T47D (cell line): ENCODE measurements around the gene ALOX5AP.

Experiments used
- DNase-seq, 2 experiments: peaks; one replicate each; pipeline versions ENCODE4 v3.0.0 to v3.0.0-alpha.2; 2011 to 2012; ENCODE audit warnings: low read depth in 1 of 2, low spot score in 1 of 2
- JUND ChIP-seq: IDR thresholded peaks from 2 replicates; pipeline ENCODE4 v1.6.1; 2012; ENCODE audit warnings: low read depth
- in situ Hi-C: cut with HindIII; loops from 2 replicates; pipeline ENCODE4 v1.10.0; 2016; ENCODE audit warnings: low sequenced_read_pairs, low pct_unique_long_range_greater_than_20kb

ALOX5AP gene

DNA sequence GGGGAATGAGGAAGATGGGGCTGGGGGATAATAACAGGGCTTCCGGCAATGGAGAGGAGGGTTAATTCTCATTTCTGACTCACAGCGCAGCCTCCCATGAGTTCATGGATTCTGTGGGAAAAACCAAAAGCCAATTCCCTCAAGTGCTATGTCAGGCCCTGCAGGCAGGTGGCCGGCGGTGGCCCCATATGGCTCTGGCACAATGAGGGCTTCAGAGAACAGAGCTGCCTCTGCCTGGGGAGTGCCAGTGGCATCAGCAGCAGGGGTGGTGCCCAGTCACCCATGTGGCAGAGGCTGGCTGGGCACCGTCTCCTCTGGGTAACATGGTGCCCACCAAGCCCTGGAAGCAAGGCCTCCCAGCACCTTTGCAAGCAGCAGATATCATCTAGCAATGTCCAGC, 69.1 kb downstream of the ALOX5AP start:
- in situ Hi-C loops: no loop called here
- TF ChIP-seq JUND: no peak
- DNase-seq: no peak

DNA sequence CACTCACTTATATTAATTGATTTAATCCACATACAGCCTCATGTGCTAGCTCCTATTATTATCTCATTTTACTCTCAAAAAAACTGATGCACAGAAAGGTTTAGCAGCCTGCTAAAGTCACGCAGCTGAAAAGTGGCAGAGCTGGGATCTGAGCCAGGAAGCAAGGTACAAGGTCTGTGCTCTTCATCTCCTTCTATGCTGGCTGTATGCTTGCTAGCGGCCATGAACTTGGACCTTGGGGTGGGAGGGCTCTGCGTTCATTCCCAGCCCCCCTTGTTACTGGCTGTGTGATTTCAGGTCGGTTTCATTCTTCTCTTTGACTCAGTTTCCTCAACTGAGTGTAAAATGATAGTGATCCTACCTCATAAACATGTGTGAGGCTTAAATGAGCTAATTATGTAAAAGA, 69.8 kb downstream of the ALOX5AP start:
- in situ Hi-C loops: no loop called here
- no peak for DNase-seq
- no peak for TF ChIP-seq JUND

DNA sequence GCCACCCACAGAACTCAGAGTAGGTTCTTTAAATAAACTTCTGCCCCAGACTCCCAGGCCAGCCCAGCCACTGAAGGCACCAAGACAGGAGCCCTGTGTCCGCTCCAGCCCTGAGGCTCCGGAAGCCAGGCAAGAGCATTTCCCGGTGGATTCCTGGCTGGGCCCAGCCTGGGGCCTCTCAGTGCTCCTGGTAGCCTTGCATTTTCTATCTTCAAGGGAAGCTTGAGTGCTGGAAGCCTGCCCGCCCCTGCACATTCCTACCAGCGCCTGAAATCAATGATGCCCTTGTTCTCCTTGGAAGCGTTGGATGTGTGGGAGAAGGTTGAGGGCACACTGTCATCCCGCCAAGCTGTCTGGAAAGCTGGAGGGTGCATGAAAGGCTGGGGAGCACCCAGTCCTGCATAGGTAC, 70.3 kb downstream of the ALOX5AP start:
- no peak for DNase-seq
- in situ Hi-C loops: no loop called here
- no peak for TF ChIP-seq JUND

DNA sequence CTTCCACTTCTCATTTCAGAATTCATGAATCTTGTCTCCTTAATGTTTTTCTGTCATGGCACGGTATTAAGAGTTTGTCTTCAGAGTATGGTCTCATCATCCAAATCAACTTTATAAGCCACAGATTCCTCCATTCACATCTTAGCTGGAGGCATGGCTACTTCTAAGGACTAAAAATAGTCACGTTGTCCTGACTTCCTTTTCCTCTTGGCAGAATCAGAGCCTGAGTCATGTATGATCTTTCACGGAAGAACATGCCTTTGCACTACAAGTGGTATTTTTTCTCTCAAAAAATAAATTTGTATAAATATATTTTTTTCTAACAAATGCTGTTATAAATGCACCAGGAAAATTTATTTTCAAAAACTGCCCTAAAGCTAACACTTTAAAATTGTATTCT, 71.4 kb downstream of the ALOX5AP start:
- in situ Hi-C loops: no loop called here
- DNase-seq: no peak
- no peak for TF ChIP-seq JUND

DNA sequence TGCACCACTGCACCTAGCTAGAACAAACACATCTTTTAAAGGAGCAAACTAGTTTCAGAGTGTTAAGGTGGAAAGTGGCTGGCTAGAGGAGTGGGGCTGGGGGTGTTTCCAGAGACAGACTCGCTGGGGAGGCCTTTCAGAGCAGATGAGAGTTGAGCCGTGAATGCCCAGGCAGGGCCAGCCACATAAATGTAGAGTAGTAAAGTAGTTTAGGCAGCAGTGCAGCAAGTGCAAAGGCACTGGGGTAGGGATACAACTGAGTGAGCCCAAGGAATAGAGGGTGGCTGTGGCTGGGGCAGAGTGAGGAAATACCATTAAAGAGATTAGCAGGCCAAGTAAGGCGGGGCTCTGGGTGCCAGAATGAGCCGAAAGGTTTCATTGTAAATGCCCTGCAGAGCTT, 72.0 kb downstream of the ALOX5AP start:
- in situ Hi-C loops: no loop called here
- no peak for TF ChIP-seq JUND
- DNase-seq: no peak

DNA sequence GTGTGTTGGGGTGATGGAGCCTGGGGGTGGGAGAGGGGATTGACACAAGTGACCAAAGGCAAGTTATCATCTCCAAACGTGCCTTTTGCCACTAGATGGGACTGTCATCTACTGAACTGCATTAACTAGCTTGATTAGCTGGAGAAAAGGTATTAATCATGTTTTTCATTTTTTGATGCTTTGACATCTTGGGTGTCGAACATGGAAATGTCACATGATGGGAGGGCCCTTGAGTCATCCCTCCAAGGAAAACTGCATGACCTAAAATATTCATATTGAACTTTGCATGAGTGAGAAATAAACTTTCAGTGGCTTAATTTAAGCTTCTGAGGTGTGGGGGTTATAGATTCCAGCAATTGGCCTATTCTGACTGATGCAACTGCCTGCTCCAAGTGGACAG, 73.3 kb downstream of the ALOX5AP start:
- no peak for DNase-seq
- no peak for TF ChIP-seq JUND
- in situ Hi-C loops: no loop called here

DNA sequence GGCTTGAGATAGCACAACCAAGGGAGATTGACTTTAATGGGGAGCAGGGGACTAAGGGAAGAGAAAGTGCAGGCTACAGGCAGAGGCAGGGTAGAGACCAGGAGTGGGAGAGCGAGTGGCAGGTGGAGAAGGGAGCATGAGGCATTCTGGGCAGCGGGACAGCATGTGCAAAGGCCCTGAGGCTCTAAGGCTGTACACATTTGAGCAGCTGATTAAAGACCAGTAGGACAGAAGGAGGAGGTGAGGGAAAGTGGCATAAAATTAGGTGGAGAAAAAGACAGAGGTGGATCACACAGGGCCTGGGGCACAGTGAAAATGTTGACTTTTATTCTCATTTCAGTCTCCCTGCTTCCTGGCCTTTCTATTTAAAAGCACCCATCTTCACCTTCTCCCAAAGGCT, 74.4 kb downstream of the ALOX5AP start:
- TF ChIP-seq JUND: no peak
- no peak for DNase-seq
- in situ Hi-C loops: no loop called here

DNA sequence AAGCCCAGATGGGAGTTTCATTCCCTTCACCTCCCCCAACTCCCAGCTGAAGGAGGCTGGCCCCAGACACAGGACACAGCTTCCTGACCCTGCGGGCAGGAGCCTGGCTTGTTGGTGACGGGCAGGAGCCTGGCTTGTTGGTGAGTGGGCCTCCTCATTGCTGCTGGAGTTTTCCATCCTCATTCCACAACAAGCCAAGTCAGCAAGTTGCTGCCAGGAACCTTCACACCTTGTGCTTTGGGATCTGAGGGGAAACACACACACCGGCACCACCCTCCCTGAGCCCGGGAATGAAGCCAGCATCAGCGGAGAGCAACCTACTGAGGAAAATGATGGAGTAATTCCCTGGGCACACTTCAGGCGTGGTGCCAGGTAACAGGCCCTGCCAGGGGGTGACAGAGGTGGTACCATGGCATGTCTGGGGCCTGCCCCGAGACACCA, 74.9 kb downstream of the ALOX5AP start:
- in situ Hi-C loops: no loop called here
- DNase-seq: no peak
- no peak for TF ChIP-seq JUND

DNA sequence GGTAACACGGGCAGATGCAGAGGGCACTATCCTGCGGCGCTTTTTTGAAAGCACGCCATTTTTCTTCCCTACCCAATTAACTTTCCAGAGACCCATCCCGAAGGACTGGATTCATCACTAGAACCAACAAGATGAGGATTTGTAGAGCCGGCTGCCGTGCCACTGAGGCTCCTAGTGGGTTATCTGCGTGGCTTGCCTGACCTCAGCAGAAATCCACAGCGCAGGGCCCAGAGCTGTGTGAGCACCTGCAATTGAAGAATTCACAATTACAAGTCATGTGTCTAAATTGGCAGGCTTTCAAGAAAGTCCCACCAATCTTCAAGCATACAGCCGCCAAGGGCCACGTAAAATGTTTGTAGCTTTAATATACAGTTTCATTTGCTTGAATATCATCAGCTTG, 75.5 kb downstream of the ALOX5AP start:
- in situ Hi-C loops: no loop called here
- TF ChIP-seq JUND: no peak
- DNase-seq: no peak
